Measurements from ENCODE around the gene CARS2.

Gene CARS2

GRCh38 chr13:110689711-110690110 lies 16.2 kb downstream of the CARS2 start (continued):
- no peak for TF ChIP-seq CSRNP3 (CRISPR knock-in tag; IDR thresholded peaks at IDR 0.05)

- ATAC-seq: no peak
- no peak for TF ChIP-seq ZFP30 (CRISPR knock-in tag; IDR thresholded peaks at IDR 0.05)
- no peak for TF ChIP-seq PPARA (CRISPR knock-in tag; IDR thresholded peaks at IDR 0.05; ENCODE audit: borderline replicate concordance)
- no peak for TF ChIP-seq TCF4 (CRISPR knock-in tag; IDR thresholded peaks at IDR 0.05; ENCODE audit: borderline replicate concordance)
- TF ChIP-seq POU6F1 (CRISPR knock-in tag; IDR thresholded peaks at IDR 0.05; ENCODE audit: borderline replicate concordance, low read depth): no peak
- no peak for TF ChIP-seq ZNF70 (CRISPR knock-in tag; IDR thresholded peaks at IDR 0.05)
- no peak for TF ChIP-seq GLIS3 (CRISPR knock-in tag; IDR thresholded peaks at IDR 0.05)
- TF ChIP-seq ESRRG (CRISPR knock-in tag; IDR thresholded peaks at IDR 0.05): no peak
- TF ChIP-seq ISL1 (CRISPR knock-in tag; IDR thresholded peaks at IDR 0.05): no peak
- no peak for TF ChIP-seq RARB (CRISPR knock-in tag; IDR thresholded peaks at IDR 0.05)
- TF ChIP-seq OSR1 (CRISPR knock-in tag; IDR thresholded peaks at IDR 0.05): no peak
- TF ChIP-seq CSRNP3 (CRISPR knock-in tag; IDR thresholded peaks at IDR 0.05): no peak
- TF ChIP-seq ZC3H10 (CRISPR knock-in tag; IDR thresholded peaks at IDR 0.05): no peak
- TF ChIP-seq CREB5 (CRISPR knock-in tag; IDR thresholded peaks at IDR 0.05; ENCODE audit: low read depth): no peak
- TF ChIP-seq ARNTL (CRISPR knock-in tag; IDR thresholded peaks at IDR 0.05; ENCODE audit: borderline replicate concordance, low read depth): no peak
- no peak for TF ChIP-seq PATZ1 (CRISPR knock-in tag; IDR thresholded peaks at IDR 0.05; ENCODE audit: borderline replicate concordance)
- TF ChIP-seq TSHZ2 (CRISPR knock-in tag; IDR thresholded peaks at IDR 0.05): no peak
- TF ChIP-seq ZFP3 (CRISPR knock-in tag; IDR thresholded peaks at IDR 0.05): no peak
These were observed 16.9 kb downstream of the CARS2 start for GRCh38 chr13:110689041-110689440.

GRCh38 chr13:110687736-110688135 lies 18.2 kb downstream of the CARS2 start:
- ATAC-seq: no peak
- TF ChIP-seq TOX (CRISPR knock-in tag; IDR thresholded peaks at IDR 0.05; ENCODE audit: borderline replicate concordance) (no peak), ARNTL (CRISPR knock-in tag; IDR thresholded peaks at IDR 0.05; ENCODE audit: borderline replicate concordance, low read depth) (no peak), ISL1 (CRISPR knock-in tag; IDR thresholded peaks at IDR 0.05) (no peak), CSRNP3 (CRISPR knock-in tag; IDR thresholded peaks at IDR 0.05) (no peak), ZFP30 (CRISPR knock-in tag; IDR thresholded peaks at IDR 0.05) (no peak), ZFP3 (CRISPR knock-in tag; IDR thresholded peaks at IDR 0.05) (no peak), CSDC2 (CRISPR knock-in tag; IDR thresholded peaks at IDR 0.05) (no peak), ZNF565 (CRISPR knock-in tag; conservative IDR thresholded peaks at IDR 0.05; ENCODE audit: low read depth) (no peak), GLIS3 (CRISPR knock-in tag; IDR thresholded peaks at IDR 0.05) (no peak), ZC3H10 (CRISPR knock-in tag; IDR thresholded peaks at IDR 0.05) (no peak), SNAI2 (CRISPR knock-in tag; IDR thresholded peaks at IDR 0.05) (no peak), RARB (CRISPR knock-in tag; IDR thresholded peaks at IDR 0.05) (no peak), POU6F1 (CRISPR knock-in tag; IDR thresholded peaks at IDR 0.05; ENCODE audit: borderline replicate concordance, low read depth) (no peak), PPARA (CRISPR knock-in tag; IDR thresholded peaks at IDR 0.05; ENCODE audit: borderline replicate concordance) (no peak)
